Stimulated activated CD4-positive, alpha-beta T cell treated with anti-CD3 and anti-CD28 coated beads, Interleukin-12 subunit alpha, Interleukin-12 subunit beta, amount 100 ng/mL, for 24 hours (primary cell): ENCODE data around the gene MYH11.

Source experiments
- DNase-seq, 2 experiments: peaks; one replicate each; pipeline ENCODE4 v3.0.0-alpha.2; 2020; ENCODE audit warnings: low read depth in 2 of 2

Gene MYH11

GRCh38 chr16:15777533-15778203, 79.2 kb downstream of the MYH11 start:
- no peak for DNase-seq

GRCh38 chr16:15776572-15776971, 80.3 kb downstream of the MYH11 start:
- no peak for DNase-seq

GRCh38 chr16:15775663-15776304, 81.0 kb downstream of the MYH11 start:
- DNase-seq, result no peak

- DNase-seq, result no peak
These were observed 81.6 kb downstream of the MYH11 start for GRCh38 chr16:15775209-15775608.

- DNase-seq, result no peak
These were observed 82.9 kb downstream of the MYH11 start for GRCh38 chr16:15773968-15774367.

GRCh38 chr16:15772579-15773293, 84.1 kb downstream of the MYH11 start:
- DNase-seq, result no peak

GRCh38 chr16:15771694-15772093, 85.1 kb downstream of the MYH11 start:
- no peak for DNase-seq

GRCh38 chr16:15770512-15770911, 86.3 kb downstream of the MYH11 start:
- no peak for DNase-seq

- no peak for DNase-seq
These were observed 86.7 kb downstream of the MYH11 start for GRCh38 chr16:15770107-15770506.

- no peak for DNase-seq
These were observed 87.6 kb downstream of the MYH11 start for GRCh38 chr16:15769239-15769638.

GRCh38 chr16:15768201-15768600, 88.6 kb downstream of the MYH11 start:
- no peak for DNase-seq

- DNase-seq, result no peak
These were observed 89.9 kb downstream of the MYH11 start for GRCh38 chr16:15766918-15767317.

GRCh38 chr16:15765880-15766279, 90.9 kb downstream of the MYH11 start:
- no peak for DNase-seq

- DNase-seq, result no peak
These were observed 91.7 kb downstream of the MYH11 start for GRCh38 chr16:15765116-15765515.

GRCh38 chr16:15764112-15764511, 92.7 kb downstream of the MYH11 start:
- no peak for DNase-seq

- no peak for DNase-seq
These were observed 96.7 kb downstream of the MYH11 start for GRCh38 chr16:15760129-15760528.

- DNase-seq, result no peak
These were observed 97.8 kb downstream of the MYH11 start for GRCh38 chr16:15759070-15759469.

GRCh38 chr16:15757630-15758251, 99.1 kb downstream of the MYH11 start:
- no peak for DNase-seq

- DNase-seq, result no peak
These were observed 99.8 kb downstream of the MYH11 start for GRCh38 chr16:15757077-15757386.

- no peak for DNase-seq
These were observed 101.8 kb downstream of the MYH11 start for GRCh38 chr16:15754821-15755534.

- DNase-seq, result no peak
These were observed 103.9 kb downstream of the MYH11 start for GRCh38 chr16:15752717-15753488.
